Thymus (tissue), 2 donors: ENCODE data around the gene CD59. TPM values are rescaled to one million over a fixed set of nuclear protein-coding genes. Genes with fewer than 3 reads are reported as not detected.

Experiments
- polyA plus RNA-seq: library from polyadenylated mRNA; stranded (reverse); fragments of 200-250 nt; gene quantifications from one replicate; pipeline ENCODE4 v1.2.3, GENCODE V29; 2013
- total RNA-seq: library from RNA; stranded (reverse); fragments of 120-200 nt; gene quantifications from one replicate; pipeline ENCODE4 v1.2.4, GENCODE V29; 2013
- donor health status: healthy.

CD59 gene
- total and polyA plus RNA-seq, 2 donors: 115 to 156 TPM

Other genes with a start within 250 kb of the CD59 start
- not detected for gene C11orf91, start 35.6 kb downstream of the CD59 start, total RNA-seq
- 0.14 TPM for gene C11orf91, start 35.6 kb downstream of the CD59 start, polyA plus RNA-seq
- gene FBXO3, start 38.1 kb upstream of the CD59 start, total RNA-seq: 33.9 TPM
- gene FBXO3, start 38.1 kb upstream of the CD59 start, polyA plus RNA-seq: 32.9 TPM
- 9.4 TPM for gene LMO2, start 155.7 kb upstream of the CD59 start, total RNA-seq
- gene LMO2, start 155.7 kb upstream of the CD59 start, polyA plus RNA-seq: 31.1 TPM